ENCODE results near the gene PIK3R6.
"Not testable (repeated sequence)": the region's sequence is repeated elsewhere in the genome, so short reads cannot be mapped to it uniquely, and the experiment has no call there.

PIK3R6 gene

DNA sequence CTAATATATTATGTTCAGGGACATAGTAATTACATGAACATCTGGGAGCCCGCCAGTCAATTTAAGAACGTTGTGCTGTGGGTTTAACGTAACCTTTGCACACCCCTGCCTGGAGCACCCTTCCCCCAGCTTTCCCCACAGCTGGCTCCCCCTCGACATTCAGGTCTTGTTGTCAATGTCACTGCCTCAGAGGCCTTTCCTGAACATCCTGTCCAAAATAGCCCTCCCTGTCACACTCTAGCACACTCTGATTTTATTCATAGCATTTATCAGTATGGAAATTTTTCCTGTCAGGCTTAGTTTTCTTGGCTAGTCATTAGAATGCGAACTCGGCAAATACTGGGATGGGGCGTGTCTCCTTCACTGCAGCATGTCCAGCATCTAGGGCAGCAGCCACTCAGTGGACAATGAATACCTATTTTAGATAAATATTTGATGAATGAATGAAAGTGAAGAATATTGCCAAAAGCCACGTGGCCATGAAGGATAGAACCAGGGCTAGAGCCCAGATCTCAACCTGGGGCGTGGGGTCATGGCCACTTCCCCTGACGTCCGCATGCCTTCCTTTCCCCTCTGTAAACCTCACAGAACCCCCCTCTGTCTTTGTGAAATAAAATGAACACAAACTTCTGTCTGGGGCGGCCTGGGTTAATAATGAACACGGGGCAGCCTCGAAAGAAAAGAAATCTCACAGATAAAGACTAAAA, 10.5 kb downstream of the PIK3R6 start:
- in situ Hi-C loops (cut with HindIII; ENCODE audit: low sequenced_read_pairs): no loop called here
- TF ChIP-seq CTCF (IDR thresholded peaks at IDR 0.05; ENCODE audit: low read depth, low read length): no peak
- H3K4me3 ChIP-seq (ENCODE audit: low read depth, low read length): no peak overlapping the region
- DNase-seq (ENCODE audit: low read depth, low spot score): no peak

- DNase-seq (ENCODE audit: low read depth, low spot score); in situ Hi-C loops (cut with HindIII; ENCODE audit: low sequenced_read_pairs); H3K4me3 ChIP-seq (ENCODE audit: low read depth, low read length): not testable (repeated sequence)
Measured at GRCh38 chr17:8856205-8856603, 11.3 kb downstream of the PIK3R6 start.

DNA sequence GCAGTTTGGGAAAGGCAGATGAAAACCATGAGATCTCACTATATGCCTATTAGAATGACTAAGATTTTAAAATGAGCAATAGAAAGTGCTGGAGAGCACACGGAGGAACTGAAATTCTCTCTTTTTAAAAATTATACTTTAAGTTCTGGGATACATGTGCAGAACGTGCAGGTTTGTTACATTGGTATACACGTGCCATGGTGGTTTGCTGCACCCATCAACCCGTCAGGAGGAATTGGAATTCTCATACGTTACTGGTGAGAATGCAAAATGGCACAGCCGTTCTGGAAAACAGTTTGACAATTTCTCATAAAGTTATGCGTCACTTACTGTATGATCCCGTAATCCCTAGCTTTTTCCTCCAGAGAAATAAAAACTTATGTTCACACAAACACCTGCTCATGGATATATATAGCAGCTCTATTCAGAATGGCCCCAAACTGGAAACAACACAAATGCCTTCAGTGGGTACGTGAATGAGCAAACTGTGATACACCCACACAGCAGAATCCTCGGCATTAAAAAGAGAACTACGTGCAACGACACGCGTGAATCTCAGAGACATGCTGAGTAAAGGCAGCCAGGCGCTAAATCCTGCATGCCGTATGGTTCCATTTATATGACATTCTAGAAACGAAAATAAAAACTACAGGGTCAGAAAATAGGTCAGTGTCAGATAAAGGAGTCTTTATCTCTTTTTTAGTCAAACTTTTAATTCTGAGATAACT, 11.8 kb downstream of the PIK3R6 start:
- no peak for DNase-seq (ENCODE audit: low read depth, low spot score)
- in situ Hi-C loops (cut with HindIII; ENCODE audit: low sequenced_read_pairs): no loop called here
- no peak for TF ChIP-seq CTCF (IDR thresholded peaks at IDR 0.05; ENCODE audit: low read depth, low read length)
- no peak overlapping the region for H3K4me3 ChIP-seq (ENCODE audit: low read depth, low read length)

DNA sequence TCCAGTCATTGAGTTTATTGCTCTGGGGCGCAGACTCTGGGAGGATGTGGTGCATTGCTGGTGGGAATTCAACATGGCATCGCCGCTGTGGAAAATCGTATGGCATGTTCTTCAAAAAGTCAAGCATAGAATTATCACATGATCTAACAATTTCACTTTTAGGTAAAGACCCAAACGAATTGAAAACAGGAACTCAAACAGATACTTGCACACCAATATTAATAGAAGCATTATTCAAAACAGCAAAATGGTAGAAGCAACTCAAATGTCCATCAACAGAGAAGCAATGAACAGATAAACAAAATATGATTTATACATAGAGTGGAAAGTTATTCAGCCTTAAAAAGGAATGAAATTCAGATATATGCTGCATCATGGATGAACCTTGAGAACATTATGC, 15.9 kb downstream of the PIK3R6 start:
- no peak for TF ChIP-seq CTCF (IDR thresholded peaks at IDR 0.05; ENCODE audit: low read depth, low read length)
- in situ Hi-C loops (cut with HindIII; ENCODE audit: low sequenced_read_pairs): no loop called here
- DNase-seq (ENCODE audit: low read depth, low spot score): no peak
- no peak overlapping the region for H3K4me3 ChIP-seq (ENCODE audit: low read depth, low read length)

- no peak for TF ChIP-seq CTCF (IDR thresholded peaks at IDR 0.05; ENCODE audit: low read depth, low read length)
- in situ Hi-C loops (cut with HindIII; ENCODE audit: low sequenced_read_pairs): no loop called here
Measured at GRCh38 chr17:8849311-8850041, 18.0 kb downstream of the PIK3R6 start.

DNA sequence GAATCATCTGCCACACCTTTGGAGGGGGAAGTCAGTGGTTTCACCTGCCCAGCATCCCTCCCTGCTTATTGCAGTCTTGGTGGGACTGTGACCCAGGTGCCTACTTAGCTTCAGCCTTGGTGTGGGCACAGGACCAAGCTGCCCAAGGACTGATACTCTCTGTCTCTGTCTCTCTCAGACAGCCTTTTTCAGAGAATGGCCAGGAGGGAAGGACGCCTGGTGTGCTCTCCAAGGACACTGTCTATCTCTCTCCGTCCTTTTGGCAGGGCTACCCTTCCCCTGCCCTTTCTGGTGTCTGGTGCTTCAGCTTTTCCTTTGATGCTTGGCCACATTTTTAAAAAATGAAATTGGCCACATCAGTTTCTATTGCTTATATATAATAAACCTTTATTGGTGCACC, 19.6 kb downstream of the PIK3R6 start:
- H3K4me3 ChIP-seq (ENCODE audit: low read depth, low read length): no peak overlapping the region
- DNase-seq (ENCODE audit: low read depth, low spot score): no peak
- no peak for TF ChIP-seq CTCF (IDR thresholded peaks at IDR 0.05; ENCODE audit: low read depth, low read length)
- in situ Hi-C loops (cut with HindIII; ENCODE audit: low sequenced_read_pairs): no loop called here

More at GRCh38 chr17:8849311-8850041, 18.0 kb downstream of the PIK3R6 start:
- no peak for DNase-seq (ENCODE audit: low read depth, low spot score)
- H3K4me3 ChIP-seq (ENCODE audit: low read depth, low read length): no peak overlapping the region

Data from astrocyte of the spinal cord (primary cell).